Left colon (tissue), 2 donors: ENCODE measurements around the gene ARID1A. TPM values are rescaled to one million over a fixed set of nuclear protein-coding genes. Genes with fewer than 3 reads are reported as not detected.
"Not testable (repeated sequence)": the region's sequence is repeated elsewhere in the genome, so short reads cannot be mapped to it uniquely, and the experiment has no call there.

Experiments used
- ATAC-seq: fragments of 200-7000 bp; cut with Tn5 transposase; one replicate; pipeline ENCODE4 v1.9.1; 2020; ENCODE audit warnings: mild to moderate bottlenecking, moderate library complexity
- DNase-seq, 2 donors: peaks; one replicate each; pipeline ENCODE4 v3.0.0-alpha.2; 2020
- intact Hi-C, 2 donors: fragments of 100-400 bp; cut with DNase I in 1 of 2; cut with micrococcal nuclease in 1 of 2; formaldehyde crosslinking; loops; one replicate each; pipeline versions ENCODE4 v1.11.2 to v1.14.0; 2022; cut with DNase I, micrococcal nuclease
- total RNA-seq, 2 donors: library from RNA; stranded (reverse); fragmentation: NEBNext Ultra II Directional; extraction: Animal tissue kit (Norgen Biotek cat#: 25700); gene quantifications; one replicate each; pipeline ENCODE4 v1.2.1, GENCODE V29; 2021
- donor health status: DM: no; HTN: no; CAD: no.
- donor health status: DM: yes; HTN: yes; CAD: no.

The ARID1A gene
- total RNA-seq, 2 donors from 2014 or later, result 60.2 to 61.4 TPM

DNA sequence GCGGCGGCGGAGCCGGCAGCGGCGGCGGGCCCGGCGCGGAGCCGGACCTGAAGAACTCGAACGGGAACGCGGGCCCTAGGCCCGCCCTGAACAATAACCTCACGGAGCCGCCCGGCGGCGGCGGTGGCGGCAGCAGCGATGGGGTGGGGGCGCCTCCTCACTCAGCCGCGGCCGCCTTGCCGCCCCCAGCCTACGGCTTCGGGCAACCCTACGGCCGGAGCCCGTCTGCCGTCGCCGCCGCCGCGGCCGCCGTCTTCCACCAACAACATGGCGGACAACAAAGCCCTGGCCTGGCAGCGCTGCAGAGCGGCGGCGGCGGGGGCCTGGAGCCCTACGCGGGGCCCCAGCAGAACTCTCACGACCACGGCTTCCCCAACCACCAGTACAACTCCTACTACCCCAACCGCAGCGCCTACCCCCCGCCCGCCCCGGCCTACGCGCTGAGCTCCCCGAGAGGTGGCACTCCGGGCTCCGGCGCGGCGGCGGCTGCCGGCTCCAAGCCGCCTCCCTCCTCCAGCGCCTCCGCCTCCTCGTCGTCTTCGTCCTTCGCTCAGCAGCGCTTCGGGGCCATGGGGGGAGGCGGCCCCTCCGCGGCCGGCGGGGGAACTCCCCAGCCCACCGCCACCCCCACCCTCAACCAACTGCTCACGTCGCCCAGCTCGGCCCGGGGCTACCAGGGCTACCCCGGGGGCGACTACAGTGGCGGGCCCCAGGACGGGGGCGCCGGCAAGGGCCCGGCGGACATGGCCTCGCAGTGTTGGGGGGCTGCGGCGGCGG lies 1.0 kb downstream of the ARID1A start:
- peak; percentile 34 to 60 for DNase-seq
- ATAC-seq, result no peak
- intact Hi-C loops, result no loop called here

DNA sequence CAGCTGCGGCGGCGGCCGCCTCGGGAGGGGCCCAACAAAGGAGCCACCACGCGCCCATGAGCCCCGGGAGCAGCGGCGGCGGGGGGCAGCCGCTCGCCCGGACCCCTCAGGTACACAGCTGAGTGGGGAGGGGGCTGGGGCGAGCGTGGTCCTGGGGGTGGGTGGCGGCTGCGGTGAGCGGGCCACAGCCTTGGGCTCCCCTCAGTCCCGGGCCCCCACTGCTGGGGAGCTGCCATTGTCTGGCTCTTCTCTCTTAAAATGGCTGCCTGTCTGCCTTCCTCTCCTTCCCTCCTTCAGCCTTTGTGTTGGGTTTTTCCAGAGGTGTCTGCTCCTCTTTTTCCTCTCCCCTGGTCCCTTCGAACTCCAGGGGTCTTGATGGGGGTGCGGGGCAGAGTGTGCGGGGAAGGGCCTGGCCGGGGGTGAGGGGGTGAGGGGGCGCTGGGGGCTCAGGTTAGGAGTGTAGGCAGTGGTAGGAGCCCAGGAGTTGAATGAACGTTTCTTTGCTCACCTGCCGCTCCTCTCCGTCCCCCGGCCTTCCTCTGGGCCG lies 1.7 kb downstream of the ARID1A start:
- DNase-seq, result peak in 1 of 2 donors; percentile 36
- ATAC-seq, result no peak
- intact Hi-C loops, result no loop called here

DNA sequence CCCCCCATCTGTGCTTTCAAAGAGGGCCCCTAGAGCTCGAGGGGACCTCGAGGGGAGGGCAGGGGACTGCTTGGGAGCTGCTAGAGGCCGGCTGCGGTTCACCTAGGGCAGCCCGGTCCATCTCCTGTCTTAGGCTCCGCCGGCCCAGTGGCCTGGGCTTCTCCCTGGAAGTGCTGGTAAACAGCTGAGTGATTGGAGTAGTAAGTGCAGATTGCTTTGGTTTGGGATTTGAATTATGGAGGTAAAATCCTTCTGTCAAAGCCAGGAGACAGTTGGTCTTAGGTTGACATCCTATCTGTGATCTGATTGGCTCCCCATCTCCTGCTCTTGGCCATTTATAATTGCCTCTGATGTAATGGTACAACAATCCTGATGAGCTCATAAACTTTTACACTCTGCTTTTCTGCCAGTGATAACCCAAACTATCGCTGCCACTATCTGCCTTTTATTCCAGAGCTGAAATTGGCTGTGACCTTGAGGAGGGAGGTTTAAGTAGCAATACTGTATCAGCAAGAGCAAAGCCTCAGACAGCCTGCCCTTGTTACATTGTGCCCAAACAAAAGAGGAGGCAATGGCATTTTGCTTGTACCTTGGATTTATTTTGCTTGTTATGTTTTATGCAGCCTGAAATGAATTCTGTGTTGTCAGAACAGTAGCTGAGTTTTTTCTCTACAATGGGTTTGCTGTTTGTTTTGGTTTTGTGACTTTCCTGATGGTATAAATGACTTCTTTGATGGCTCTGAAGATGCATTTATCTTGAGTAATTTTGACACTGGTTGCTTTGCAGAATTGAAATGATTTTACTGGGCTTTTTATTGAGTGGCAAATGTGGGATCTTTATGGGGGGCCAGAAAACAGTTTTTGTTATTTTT lies 2.4 kb downstream of the ARID1A start:
- ATAC-seq (peak; percentile 68), DNase-seq (peak; percentile 51 to 53)
- intact Hi-C loops, result no loop called here

DNA sequence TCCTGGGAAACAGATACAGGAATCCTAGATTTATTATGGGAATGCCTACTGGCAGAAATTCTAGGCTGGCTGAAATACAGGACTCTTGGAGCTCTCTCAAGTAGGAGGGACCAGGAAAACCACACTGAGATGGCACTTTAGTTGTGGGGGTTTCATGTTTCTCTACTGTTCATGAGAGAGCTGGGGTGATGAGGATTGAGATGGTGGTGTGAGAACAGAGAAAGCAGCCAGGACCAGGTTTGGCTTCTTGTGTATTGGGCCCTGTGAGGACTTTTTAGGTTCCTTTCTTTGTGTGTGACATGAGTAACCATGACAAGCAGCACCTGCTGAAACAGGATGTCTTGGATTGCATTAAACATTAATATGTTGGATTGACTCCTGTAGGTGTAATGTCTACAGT lies 4.9 kb downstream of the ARID1A start:
- DNase-seq, result no peak
- ATAC-seq, result no peak
- intact Hi-C loops, result no loop called here

DNA sequence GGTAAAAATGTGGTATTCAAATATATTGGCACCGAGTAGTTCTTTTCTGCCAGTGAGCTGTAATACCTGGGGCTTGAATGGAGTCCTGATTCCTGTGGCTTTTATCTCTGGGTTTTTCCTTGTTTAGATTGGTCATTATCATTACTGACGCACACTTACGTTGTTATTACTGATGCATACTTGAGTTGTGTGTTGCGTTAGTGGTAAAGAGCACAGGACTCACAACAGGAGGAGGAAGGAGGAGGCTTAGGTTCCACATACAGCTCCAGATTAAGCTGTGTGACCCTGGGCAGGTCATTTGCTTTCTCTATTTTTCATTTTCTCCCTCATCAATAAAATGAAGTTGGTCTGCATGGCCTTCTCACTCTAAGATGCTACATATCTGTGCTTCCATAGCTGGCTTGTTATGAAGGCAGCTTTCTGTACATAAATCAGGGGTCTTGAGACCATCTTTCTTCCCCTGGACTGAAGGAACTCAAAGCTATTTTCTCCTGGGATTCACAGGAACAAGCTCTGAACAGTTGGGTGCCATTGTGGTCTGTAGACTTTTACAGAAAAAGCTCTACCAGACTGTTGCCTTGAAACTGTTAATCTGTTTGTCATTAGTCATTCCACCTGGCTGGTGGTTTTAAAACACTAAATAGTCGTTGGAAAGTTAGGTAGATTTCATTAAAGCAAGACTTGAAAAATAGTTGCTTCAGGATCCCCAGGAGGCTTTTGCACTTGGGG lies 5.6 kb downstream of the ARID1A start:
- DNase-seq (no peak), ATAC-seq (no peak)
- intact Hi-C loops, result no loop called here

DNA sequence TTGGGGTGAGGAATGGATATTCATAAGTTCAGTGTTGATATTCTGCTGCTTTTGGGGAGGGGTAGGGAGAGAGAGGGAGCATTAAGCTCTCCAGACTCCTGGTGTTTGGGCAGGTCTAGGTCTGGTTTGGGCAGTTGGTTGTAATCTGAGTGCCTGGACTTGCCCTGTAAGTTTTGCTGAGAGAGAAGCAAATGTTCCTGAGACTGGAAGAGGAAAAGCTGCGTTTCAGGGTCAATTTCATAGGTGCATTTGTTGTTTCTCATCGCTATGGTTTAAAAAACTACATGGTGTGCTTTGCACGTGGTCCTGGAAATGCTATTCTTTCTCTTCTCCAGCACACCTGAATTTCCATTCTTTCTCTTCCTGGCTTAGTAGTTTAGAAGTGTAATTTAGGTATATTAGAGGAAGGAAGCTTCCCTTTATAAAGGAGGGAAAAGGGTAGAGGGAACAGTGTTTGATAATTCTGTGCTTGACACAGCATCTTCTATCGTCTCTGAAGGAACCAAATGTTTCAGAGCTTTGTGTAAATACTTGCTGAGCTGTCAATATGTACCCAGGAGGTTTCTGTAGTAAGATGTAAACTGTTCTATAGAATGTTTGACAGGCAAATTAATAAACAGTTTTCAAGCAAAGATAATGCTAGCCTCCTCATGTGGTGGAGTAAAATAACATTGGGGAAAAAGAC lies 6.3 kb downstream of the ARID1A start:
- intact Hi-C loops, result no loop called here
- no peak for ATAC-seq

DNA sequence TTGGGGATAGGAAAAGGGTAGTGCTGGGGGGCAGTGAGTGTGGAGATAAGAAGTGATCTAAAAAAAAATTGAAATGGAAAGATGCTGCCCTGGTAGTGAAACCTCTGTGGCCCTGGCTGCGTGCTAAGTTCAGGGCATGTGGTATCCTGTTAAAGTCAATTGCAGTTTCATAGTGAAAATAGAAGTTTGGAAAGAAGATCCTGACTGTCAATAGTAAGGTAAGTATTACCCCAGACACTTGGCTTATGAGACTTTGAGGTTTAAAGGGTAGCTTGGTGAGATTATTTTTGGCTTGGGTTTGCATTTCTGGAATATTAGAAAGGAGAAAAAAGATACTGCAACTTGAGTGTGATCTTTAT lies 6.8 kb downstream of the ARID1A start:
- DNase-seq (no peak), ATAC-seq (no peak)
- intact Hi-C loops, result no loop called here

More for the DNA sequence above, 6.3 kb downstream of the ARID1A start:
- DNase-seq, result no peak

DNA sequence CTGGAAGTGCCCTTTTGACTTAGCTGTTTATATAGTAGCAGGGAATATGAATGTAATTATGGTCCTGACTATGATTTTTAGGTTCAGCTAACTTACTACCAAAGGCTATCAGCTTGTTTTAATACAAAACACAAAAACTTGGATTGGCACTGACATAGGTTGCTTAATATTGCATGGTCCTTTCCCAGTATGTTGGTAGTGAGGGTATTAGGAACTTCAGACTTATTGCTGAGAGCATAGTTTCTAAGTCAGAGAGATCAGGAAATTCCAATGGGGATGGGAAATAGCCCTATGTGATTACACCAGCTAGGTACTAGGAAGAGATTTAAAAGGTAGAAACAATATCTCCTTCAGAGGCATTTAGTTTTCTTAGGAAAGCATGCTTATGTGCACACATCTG lies 7.7 kb downstream of the ARID1A start:
- intact Hi-C loops, result no loop called here
- no peak for ATAC-seq
- no peak for DNase-seq

DNA sequence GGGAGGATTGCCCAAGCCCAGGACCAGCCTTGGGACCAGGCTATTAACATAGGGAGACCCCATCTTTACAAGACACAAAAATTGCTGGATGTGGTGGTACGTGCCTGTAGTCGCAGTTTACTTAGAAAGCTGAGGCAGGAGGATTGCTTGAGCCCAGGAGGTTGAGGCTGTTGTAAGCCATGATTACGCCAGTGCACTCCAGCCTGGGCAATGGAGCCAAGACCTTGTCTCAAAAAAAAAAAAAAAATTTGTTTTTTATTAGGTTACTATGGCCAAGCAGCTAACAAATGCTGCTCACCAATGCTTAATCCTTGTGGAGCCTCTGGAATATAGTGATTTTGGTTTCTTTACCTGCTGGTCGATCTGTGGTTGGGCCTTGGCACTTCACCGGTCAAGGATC lies 8.8 kb downstream of the ARID1A start:
- DNase-seq (no peak), ATAC-seq (no peak)
- intact Hi-C loops, result no loop called here

DNA sequence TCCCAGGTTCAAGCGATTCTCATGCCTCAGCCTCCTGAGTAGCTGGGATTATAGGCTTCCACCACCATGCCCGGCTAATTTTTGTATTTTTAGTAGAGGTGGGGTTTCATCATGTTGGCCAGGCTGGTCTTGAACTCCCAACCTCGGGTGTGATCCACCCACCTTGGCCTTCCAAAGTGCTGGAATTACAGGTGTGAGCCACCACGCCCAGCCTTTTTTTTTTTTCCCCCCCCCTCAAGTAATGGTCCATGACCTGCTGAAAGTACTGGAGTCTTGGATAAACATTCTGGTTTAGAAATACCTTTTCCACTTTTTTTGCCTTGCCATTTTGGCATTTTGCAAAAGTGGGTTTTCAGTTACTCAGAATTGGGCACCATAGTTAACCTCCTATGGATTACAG lies 9.4 kb downstream of the ARID1A start:
- intact Hi-C loops, ATAC-seq, DNase-seq: not testable (repeated sequence)

DNA sequence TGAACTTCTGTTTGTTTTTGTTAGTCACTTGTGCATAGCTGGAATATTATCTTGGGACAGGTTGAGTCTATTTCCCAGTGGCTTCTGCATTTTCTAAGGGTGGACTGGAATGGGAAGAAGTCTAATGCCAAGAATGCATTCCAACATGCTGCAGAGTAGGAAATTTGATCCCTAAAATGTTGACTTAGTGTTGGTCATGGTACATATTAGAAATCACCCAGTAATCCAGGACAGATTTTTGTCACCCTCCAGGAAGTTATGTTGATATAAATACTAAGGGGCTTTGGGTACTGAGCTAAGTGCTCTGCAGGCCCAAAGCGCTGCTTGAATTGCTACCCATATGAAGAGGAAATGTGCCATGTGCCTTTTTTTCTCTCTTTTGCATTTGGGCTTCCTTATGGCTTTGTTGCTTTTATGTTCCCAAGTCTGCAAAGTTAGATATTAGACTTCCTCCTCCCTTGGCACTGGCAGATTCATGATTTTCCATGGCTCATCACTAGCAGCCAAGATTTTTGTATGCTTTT lies 10.0 kb downstream of the ARID1A start:
- intact Hi-C loops, result no loop called here
- DNase-seq, result no peak
- ATAC-seq, result peak; percentile 73

DNA sequence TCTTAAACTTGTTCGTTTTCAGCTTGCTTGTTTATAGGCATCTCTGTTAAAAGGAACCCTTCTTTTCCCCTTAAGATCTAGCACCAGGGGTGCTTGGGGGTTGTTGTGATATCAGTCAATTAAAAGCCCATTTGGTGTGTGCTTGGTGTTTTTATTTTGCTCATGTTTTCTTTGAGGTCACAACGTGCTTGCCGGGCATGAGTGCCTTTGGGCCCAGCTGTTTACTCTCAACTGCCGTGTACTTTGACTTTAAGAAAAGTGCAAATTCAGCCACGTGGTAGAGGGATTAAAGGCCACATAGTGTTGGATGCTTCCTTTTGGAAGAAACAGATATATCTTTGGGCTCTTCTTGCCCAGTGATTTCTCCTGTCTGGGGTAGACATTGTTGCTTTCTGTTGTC lies 10.5 kb downstream of the ARID1A start:
- peak; percentile 39 to 43 for DNase-seq
- ATAC-seq, result peak; percentile 86
- intact Hi-C loops, result no loop called here

DNA sequence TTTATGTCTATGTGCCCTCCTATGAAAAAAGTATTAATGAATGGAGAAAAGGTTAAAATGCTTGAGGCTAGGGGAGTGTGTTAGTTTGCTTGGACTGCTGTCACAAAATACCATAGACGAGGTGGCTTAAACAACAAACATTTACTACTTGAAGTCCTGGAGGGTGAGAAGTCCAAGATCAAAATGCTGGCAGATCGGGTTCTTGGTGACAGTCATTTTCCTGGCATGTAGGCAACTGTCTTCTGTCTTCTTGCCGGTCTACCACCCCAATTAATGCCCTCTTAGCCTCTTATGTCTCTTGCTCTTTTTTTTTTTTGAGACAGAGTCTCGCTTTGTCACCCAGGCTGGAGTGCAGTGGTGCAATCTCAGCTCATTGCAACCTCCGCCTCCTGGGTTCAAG lies 15.0 kb downstream of the ARID1A start:
- no peak for DNase-seq
- ATAC-seq, result no peak
- intact Hi-C loops, result no loop called here

DNA sequence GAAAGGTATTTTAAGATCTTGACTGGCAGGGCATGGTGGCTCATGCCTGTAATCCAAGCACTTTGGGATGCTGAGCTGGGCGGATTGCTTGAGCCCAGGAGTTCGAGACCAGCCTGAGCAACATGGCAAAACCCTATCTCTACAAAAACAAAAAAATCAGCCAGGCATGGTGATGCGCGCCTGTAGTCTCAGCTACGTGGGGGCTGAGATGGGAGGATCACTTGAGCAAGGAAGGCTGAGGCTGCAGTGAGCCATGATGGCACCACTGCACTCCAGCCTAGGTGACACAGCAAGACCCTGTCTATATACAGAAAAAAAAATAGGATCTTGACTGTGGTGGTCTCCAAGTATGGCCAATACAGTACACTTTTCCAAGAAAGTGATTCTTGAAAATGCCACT lies 16.0 kb downstream of the ARID1A start:
- DNase-seq, result no peak
- intact Hi-C loops, result no loop called here
- ATAC-seq, result no peak

DNA sequence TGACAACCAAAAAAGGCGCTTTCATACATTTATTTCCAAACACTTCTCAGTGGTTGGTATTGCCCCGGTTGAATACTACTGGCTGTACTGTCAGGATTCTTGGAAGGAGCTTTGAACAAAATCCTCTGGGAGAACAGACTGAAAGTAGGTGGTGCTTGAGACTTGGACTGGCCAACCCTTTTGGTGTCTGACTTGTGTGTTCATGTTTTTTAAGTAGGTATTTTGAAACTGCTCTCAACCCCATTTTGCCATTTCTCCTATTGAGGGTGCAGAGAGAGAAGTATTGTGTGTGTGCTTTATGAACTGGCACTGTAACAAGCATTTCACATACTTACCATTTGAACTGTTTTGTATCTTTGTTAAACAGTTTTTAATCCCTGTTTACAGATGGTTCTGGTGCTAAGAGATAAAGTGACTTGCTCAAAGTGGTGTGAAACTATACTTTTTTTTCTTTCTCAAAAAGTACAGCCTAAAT lies 21.2 kb downstream of the ARID1A start:
- intact Hi-C loops, result no loop called here
- DNase-seq (no peak), ATAC-seq (no peak)

DNA sequence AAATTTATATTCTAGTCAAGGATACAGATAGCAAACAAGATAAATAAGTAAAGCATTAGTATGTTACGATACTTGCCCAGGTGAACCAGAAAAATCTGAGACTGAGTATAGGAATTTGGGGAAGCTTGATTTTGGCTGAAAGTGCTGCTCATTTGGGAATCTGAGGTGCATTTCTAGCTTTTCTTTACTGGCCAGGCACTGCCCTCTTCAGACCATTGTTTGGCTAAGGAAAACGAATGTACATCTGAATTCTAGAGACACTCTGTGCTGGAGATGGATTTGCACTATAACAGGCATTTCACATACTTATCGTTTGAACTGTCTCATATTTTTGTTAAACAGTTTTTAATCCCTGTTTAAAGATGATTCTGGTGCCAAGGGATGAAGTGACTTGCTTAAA lies 23.4 kb downstream of the ARID1A start:
- ATAC-seq (no peak), DNase-seq (no peak)
- intact Hi-C loops, result no loop called here

DNA sequence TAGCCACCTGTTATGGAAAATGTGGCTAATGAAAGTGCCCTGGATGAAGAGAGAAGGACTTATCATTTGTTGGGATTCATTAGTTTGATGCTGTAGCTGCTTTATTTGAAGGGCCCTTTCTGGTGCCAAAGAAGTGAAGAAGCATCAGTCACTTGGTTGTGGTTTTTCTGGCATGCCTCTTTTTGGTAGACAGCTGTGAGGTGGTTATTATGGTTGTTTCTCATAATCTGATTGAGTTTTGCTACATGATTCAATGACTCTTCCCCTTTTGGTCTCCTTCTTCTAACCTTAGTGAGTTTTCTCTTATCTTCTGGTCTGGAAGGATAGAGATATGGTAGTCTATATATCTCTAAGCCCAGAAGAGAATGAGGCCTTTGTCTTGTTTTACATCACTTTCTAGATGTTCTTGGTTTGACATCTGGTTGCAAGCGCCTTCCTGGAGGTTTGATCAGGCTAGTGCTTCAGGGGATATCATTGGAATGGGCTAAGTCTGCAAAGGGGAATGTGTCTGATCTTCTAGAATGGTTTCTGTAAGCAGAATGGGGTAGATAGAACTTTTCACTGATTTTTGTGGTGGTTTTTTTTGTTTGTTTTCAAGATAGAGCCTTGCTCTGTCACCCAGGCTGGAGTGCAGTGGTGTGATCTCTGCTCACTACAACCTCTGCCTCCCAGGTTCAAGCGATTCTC lies 26.0 kb downstream of the ARID1A start:
- no peak for ATAC-seq
- DNase-seq, result no peak
- intact Hi-C loops, result no loop called here
